HG03571 (cell line): Measurements from ENCODE around the gene FLOT2.
"Not testable (repeated sequence)": the region's sequence is repeated elsewhere in the genome, so short reads cannot be mapped to it uniquely, and the experiment has no call there.

ENCODE experiments used
- ATAC-seq: cut with Tn5 transposase; IDR thresholded peaks from one replicate; pipeline ENCODE4 v1.9.1; 2021; ENCODE audit not compliant: unreplicated experiment

FLOT2 gene

DNA sequence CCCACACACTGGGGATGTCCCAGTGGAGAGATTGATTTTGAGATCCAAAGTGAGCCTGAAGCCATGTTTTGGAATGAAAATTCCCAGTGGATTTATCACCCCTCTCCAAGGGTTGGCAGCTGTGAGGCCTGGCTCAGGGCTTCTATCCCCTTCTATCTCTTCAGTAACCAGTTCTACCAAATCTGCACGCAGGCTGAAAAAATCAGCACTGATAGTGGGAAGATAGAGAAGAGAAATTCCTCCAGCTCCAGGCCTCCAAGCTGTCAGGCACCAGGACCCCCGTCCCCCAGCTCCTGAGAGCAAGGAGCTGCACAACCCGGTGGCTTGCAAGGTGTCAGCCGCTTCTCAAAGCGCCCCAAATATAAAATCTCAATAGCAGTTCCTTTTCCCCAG is 1.0 kb downstream of the FLOT2 start:
- no peak for ATAC-seq

DNA sequence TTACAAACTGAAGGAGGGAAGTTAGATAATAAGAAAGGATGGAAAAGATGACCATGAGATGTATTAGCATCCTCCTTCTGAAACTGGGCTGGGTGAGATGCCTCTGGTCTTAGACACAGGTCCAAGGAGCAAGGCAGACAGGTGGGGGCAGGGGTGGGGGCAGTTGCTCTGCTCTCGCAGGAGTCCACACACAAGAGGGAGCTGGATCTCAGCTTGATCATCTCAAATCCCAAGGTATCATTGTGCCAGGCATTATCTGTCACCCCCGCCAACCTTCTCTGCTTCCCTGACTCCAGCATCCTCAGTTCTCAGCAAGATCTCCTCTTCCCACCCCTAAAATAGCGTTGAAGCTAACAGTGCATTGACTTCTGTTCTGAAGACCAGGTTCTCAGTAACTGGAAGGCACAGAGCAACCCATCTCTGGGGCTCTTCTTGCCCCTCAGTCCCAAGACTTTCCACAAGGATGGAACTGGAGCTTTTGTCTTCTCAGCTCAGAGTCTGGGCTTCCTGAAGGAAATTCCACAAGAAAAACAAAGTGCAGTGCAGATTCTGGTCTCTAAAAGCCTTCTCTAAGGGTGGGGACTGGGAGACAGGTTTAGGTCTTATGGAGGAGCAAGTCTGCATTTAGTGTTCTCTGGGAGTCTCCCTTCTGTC is 1.6 kb downstream of the FLOT2 start:
- ATAC-seq: no peak

DNA sequence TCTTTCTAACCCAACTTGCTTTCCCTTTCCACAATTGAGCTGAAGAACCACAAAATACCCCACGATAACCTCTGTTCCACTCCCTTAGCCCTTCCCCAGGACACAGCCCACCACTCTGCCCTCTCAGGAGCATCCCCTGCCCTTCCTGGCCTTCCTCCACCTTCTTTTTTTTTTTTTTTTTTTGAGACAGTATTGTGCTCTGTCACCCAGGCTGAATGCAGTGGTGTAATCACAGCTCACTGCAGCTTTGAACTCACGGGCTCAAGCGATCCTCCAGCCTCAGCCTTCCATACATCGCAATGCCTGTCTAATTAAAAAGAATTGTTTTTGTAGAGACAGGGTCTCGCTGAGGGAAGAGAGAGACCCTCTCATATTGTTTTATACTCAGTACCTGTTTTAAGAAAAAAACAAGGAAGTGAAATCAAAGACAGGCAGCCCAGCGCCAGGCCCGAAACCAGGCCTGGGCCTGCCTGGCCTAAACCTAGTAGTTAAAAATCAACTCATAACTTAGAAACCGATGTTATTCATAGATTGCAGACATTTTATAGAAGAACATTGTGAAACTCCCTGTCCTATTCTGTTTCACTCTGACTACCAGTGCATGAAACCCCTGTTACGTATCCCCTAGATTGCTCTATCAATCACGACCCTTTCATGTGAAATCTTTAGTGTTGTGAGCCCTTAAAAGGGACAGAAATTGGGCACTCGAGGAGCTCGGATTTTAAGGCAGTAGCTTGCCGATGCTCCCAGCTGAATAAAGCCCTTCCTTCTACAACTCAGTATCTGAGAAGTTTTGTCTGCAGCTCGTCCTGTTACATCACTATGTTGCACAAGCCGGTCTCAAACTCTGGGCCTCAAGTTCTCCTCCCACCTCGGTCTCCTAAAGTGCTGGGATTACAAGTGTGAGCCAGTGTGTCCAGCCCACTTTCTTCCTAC is 4.0 kb downstream of the FLOT2 start:
- ATAC-seq: not testable (repeated sequence)

DNA sequence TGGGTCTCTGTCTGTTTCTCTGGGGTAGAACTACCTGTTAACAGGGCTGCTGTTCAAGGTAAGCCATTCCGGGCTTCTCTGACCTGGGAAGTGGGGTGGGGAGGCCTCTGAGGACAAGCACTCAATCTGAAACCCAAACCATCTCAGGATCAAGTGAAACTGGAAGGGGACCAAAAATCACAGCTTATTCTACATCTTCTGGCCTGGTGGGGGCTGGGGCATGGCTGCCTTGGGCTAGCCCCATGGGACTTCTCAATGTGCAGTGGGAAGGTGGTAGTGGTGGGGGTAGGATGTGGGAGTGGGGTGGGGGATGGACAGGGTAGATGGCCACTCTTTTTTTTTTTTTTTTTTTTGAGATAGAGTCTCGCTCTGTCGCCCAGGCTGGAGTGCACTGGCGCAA is 5.5 kb downstream of the FLOT2 start:
- ATAC-seq: no peak

DNA sequence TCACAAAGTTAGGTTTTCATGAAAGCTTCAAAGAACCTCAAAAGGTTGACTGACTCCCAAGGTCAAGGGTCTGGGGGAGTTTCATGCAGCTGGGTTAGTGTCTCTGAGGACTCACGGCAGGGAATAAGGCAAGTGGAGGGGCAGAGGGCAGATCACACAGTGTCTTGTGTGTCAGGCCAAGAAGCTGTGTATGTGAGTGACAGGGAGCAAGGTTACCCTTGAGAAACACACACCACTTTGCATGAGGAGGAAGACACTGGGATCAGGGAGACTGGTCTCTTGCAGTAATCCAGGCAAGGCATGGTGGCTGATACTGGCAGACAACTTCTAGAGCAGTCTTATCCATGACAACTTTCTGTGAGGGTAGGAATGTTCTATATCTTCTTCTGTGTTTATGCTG is 6.3 kb downstream of the FLOT2 start:
- ATAC-seq: no peak

DNA sequence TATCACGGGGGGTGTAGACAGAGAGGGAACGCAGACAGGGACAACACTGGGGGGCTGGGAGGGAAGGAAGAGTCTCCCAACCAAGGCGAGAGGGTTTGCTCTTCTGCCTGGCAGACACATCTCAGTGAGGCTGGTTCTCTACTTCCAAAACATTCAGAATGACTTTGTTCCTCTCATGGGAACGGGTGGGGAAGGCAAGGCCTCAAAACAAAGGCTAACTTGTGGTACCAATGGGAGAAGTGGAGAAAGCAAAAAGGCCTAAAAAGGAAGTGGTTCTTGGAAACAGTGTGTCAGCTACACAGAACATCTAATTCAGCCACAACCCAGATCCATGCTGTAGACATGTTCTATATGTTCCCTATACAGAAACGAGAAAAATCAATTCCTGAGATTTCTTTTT is 7.5 kb downstream of the FLOT2 start:
- ATAC-seq: no peak

DNA sequence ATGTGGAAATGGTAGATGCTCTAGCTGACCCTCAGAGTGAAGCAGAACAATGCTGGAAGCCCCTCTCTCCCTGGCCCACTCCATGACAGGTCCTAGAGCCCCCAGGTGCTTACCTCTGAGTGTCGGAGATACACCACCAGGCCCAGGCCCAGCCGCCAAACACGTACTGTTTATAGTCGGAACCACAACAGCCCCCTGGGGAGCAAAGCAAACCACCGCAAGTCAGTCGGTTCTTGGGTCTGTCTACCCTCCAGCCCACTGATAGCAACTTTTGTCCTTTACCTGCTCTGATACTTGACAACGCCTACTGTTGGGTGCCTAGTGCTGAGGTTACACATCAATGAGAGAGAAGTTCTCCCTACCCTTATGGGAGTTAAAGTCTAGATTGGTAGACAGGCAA is 8.7 kb downstream of the FLOT2 start:
- ATAC-seq: no peak

DNA sequence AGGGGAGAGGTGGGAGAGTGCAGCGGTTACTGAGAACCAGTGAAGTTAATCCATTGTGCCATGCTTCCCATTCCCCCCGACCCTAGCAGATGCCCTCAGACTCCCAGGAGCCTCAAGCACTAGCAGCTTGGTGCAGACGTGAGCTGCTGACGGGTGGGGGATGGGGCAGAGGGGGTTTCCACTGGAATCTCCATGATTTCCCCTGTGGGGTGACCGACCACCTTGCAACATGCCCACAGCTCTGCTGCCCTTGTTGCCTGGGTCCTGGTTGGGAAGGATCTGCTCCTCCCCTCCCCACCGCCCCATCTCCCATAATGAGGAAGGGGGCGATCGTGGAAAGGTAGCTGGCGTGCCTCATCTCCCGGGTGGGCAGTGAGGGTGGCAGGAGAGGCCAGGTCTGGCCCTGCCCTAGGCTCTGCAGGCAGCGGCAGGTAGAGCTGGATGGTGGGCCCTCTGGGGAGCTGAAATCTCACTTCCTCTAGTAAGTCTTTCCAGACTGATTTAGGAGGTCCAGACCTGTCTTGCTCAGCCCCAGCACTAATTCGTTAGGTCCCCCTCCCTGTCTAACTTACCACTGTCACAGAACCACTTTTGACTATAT is 9.6 kb downstream of the FLOT2 start:
- ATAC-seq: no peak

DNA sequence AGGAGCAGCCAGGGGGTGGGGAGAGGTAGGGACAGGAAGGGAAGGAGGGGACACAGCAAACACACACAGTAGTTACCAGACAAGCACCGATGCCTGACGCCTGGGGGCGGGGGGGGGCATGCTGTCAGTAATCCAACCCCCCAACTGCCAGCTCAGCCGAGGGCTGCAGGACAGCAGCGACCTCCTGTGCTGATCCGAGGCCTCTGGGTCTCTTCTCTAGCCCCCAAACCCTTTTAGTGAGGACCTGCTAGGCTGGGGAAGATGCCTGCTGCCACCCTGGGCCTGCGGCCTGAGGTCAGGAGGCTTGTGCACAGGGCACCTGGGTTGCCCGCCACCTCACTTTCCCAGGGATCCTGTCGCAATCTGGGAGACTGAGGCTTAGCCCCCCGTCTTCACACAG is 11.6 kb downstream of the FLOT2 start:
- ATAC-seq: no peak

DNA sequence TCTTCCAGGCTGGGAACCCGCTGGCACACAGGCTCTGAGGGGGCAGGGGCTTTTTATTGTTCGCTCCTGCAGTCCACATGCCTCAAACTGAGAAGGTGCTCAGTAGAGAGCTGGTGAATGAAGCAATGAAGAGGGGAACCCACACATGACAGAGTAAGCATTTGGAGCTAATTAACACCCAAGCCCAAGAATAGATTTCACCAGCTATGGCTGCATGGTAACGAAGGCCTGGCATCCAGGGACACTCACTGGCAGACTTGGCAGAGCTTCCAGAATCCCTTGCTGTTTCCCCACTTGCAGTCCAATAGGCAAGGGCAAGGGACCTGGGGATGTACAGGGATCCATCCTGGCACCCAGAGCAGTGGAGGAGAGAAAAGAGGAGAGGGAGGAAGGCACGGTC is 12.2 kb downstream of the FLOT2 start:
- ATAC-seq: no peak

DNA sequence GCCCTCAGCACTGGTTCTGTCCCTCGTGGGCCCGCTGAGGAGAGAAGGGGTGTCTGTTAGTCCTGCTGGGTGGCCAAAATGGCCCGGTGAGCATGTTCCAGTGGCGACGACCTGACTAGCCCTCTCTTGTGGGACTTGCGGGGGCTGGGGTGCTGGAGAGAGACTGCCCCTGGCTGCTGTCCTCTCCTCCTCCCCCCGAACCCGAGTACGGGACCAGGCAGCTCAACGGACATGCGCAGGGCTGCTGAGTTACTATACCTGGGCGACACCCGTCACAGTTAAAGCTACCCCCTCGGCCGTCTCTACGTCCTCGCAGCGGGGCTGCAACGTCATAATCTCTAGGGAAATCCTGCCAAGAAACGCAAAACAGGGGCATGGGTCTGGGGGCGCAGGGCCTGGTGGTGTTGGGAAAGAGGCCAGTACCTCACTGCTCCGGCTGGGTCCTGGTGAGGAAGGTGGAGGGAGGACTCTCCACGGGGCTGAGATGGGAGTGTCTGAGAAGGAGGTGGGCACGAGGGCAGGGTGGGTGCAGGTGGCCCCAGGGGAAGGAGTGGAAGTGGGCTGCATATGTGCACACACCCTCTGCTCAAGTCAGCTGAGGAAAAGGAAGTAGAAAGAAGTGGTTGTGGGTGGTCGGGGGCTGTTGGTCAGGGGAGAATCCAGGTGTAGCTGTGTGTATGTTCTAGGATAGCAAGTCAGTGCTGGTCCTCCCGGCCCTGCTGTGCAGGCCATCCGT is 13.4 kb downstream of the FLOT2 start:
- no peak for ATAC-seq

DNA sequence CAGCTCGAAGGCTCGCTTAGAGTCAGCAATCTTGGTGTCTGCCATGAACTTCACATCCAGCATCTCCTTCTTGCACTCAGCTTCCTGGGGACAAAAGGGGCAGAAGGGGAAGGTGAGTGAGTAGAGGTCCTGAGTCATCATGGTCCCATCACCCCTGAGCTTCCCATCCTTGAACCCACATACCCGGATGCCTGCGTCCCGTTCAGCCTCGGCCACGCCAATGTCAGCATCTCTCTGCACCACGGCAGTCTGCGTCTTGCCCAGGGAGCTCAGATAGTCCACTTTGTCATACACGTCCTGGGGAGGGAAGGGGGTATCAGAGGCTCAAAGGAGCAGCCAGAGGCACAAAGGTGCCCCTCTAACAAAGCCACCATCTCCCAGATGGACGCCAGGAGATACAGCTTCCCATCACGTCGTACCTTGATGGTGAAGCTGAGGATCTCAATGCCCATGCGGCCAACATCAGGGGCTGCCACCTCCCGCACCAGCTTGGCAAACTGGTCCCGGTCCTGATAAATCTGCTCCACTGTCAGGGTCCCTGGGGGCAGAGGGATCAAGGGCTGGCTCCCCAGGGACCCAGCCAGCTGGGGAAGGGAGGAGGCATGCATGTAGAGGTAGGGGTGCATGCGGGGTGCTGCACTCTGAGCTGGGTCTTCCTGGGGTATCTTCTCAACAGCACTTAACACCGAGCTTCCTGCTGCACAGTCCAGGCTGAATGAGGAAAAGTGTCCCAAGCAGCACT is 15.2 kb downstream of the FLOT2 start:
- no peak for ATAC-seq

DNA sequence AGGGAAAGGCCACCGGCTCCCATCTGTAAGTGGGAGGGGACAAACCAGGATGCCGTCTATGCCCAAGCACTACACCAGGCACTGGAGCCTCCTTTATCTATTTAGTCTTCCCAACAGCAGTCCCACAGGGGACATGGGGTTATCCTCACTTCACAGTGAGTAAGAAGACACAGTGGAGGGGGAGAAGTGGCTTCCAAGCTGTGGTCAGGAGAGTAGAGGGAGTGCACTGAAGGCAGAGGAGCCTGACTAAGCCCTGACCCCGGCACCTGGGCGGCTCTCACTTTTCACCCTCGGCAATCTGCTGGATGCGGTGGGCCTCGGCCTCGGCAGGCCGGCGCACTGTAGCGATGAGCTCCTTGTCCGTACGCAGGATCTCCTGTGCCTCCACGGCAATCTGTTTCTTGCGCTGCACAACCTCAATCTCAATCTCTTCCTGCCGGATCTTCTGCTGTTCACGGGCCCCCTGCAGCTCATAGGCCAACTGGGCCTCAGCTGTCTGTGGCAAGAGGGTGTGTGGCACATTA is 15.9 kb downstream of the FLOT2 start:
- ATAC-seq: no peak

DNA sequence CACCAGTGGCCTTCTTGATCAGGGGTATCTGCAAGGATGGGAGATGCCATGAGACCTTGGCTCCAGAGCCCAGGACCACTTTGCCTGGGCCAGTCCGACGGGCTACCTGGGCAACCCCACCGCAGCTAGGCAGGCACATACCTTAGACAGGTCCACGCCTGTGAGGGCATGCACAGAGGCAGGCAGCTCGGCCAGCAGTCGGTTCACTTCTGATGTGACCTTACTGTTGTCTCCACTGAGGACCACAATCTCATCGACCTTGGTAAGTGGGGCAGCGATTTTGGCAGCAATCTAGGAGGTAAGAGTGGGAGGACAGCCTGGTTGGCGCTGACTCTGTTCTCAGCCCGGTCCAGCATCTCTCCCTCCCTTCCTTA is 17.0 kb downstream of the FLOT2 start:
- ATAC-seq: no peak

DNA sequence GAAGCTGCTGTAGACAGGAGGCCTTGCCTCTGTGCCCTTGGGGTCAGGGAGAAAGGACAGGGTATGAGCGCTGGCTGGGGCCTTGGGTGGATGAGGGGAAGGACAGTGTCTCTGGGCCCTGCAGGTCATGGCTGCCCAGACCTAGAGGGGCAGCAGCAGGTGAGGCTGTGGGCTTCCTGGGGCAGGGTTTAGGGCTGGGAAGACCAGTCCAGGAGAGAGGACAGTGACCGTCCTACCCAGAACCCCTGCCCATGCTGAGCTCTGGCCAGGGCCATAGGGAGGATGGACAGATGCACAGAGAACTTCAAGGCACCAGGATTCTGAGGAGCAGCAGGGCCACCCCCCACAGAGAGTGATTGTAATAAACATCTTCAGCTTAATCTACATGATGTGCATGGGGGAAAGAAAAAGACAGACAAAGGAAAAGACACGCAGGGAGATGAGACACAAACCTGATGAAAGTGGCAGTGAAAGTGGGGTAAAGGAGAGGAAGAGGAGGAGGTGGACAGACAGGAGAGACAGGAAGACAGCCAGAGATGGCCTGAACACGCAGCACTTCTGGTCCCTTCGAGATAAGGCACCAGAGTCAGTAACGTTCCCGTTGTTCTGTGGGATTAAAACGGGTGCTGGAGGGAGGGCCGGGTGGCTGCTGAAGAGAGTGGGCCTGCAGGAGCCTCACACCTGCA is 17.5 kb downstream of the FLOT2 start:
- no peak for ATAC-seq

DNA sequence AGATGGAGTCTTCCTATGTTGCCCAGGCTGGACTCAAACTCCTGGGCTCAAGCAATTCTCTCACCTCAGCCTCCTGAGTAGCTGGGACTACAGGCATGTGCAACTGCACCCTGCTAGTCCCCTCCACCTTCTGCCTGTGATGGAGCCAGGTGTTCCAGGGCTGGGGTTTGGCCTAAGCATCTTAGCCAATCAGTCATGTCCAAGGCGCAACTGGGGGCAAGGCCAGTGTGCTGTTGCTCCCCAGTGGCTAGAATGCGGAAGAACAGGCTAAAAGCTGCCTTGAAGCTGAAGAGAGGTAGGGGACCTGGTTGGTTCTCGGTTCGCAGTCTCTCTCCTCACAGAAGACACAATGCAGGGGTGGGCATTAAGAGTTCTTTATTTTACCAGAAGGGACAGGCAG is 18.6 kb downstream of the FLOT2 start:
- ATAC-seq: no peak

DNA sequence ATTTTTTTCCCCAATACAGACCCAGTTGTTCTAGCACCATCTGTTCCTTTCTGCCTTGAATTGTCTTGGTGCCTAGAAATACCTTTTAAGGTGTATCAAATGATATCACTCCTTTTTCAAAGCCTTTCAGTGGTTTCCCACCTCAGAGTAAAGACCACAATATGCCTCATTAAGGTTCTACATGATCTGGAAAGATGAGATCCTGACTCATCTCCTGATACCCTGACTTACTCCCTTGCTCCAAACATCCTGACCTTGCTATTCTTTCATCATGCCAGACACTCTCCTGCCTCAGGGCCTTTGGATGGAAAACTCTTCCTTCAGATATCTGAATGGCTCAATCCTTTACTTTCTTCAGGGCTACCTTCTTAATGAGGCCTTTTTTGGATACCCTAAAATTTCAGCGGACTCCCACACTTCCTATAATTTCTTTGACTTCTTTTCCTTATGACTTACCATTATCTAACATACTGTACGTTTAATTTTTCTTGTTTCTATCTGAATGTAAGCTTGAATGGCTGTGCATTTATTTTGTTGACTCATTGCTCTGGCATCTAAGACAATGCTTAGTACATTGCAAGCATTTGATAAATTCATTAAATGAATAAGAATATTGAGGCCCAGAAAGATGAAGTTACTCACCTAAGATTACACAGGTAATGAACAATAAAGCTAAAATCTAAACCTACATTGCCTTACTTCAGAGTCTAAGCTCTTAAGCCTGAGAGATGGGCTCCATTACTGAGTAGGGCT is 19.2 kb downstream of the FLOT2 start:
- no peak for ATAC-seq

DNA sequence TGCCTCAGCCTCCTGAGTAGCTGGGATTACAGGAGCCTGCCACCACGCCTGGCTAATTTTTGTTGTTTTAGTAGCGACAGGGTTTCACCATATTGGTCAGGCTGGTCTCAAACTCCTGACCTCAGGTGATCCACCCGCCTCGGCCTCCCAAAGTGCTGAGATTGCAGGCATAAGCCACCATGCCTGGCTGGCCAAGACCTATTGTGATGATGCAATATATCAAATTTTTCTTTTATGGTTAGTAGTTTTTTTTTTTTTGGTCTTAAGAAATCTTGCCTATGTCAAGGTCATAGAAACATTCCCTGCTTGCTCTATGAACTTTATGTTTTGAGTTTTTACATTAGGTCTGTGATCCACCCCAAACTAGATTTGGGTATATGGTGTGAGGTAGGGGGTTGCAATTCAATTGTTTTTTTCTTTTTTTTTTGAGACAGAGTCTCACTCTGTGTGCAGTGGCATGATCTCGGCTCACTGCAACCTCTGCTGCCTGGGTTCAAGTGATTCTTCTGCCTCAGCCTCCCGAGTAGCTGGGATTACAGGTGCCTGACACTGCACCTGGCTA is 20.3 kb downstream of the FLOT2 start:
- ATAC-seq: not testable (repeated sequence)
